SK-N-SH (cell line): ENCODE measurements around the gene TBC1D3B. TPM values are rescaled to one million over a fixed set of nuclear protein-coding genes. Genes with fewer than 3 reads are reported as not detected.

Source experiments
- CTCF ChIA-PET: fragments of 300-600, 350-600 bp; formaldehyde crosslinking; extraction: SDS; loops from one replicate; lab custom pipeline; 2021; lab: Yijun Ruan, JAX
- POLR2A ChIA-PET: fragments of 350-600 bp; sonication (Branson Sonifier 250); formaldehyde crosslinking; extraction: SDS; loops from one replicate; lab custom pipeline; 2020; ENCODE audit warnings: antibody characterized with exemption, inconsistent platforms; lab: Yijun Ruan, JAX
- DNase-seq: peaks from one replicate; pipeline ENCODE4 v3.0.0; 2012
- H2AFZ ChIP-seq: fragments of 200-600 bp; sonication (generic); 2 replicates; pipeline ENCODE4 v1.8.1; 2016; ENCODE audit warnings: antibody characterized with exemption, mild to moderate bottlenecking, low read depth
- H3F3A ChIP-seq: fragments of 200-600 bp; sonication (generic); replicated peaks from 2 replicates; pipeline ENCODE3; 2016; ENCODE audit warnings: antibody characterized with exemption, mild to moderate bottlenecking; ENCODE audit not compliant: insufficient read depth
- H3K27ac ChIP-seq, 2 experiments: fragments of 200-500 bp in 1 of 2; fragments of 200-600 bp in 1 of 2; sonication (Bioruptor generic) in 1 of 2; sonication (generic), shearing (Covaris generic) in 1 of 2; 2 replicates each; pipeline versions ENCODE4 v1.5.1 to v1.6.1; 2014 to 2016; ENCODE audit warnings: low read depth in 2 of 2, inconsistent platforms in 1 of 2, low read length in 1 of 2, mild to moderate bottlenecking in 1 of 2, mixed read lengths in 1 of 2
- H3K27me3 ChIP-seq: fragments of 200-600 bp; sonication (generic), shearing (Covaris generic); 2 replicates; pipeline ENCODE4 v1.6.1; 2016; ENCODE audit warnings: mixed run types; ENCODE audit not compliant: insufficient read depth
- H3K36me3 ChIP-seq, 2 experiments: fragments of 200-500 bp in 1 of 2; fragments of 200-600 bp in 1 of 2; sonication (Bioruptor generic) in 1 of 2; sonication (generic) in 1 of 2; replicated peaks in 1 of 2; 2 replicates each; pipeline versions ENCODE3 to v1.5.1; 2014 to 2016; ENCODE audit warnings: low read length in 1 of 2, mild to moderate bottlenecking in 1 of 2; ENCODE audit not compliant: insufficient read depth in 2 of 2, control insufficient read depth in 1 of 2
- H3K4me1 ChIP-seq, 2 experiments: fragments of 200-500 bp in 1 of 2; fragments of 200-600 bp in 1 of 2; sonication (Bioruptor generic) in 1 of 2; sonication (generic), shearing (Covaris generic) in 1 of 2; 2 replicates each; pipeline versions ENCODE4 v1.5.1 to v1.6.1; 2014 to 2016; ENCODE audit warnings: low read depth in 1 of 2, low read length in 1 of 2, mixed run types in 1 of 2; ENCODE audit not compliant: insufficient read depth in 2 of 2, control insufficient read depth in 1 of 2
- H3K4me2 ChIP-seq: fragments of 200-600 bp; sonication (generic), shearing (Covaris generic); 2 replicates; pipeline ENCODE4 v1.6.1; 2017; ENCODE audit warnings: mixed run types
- H3K4me3 ChIP-seq, 2 experiments: fragments of 200-500 bp in 1 of 2; fragments of 200-600 bp in 1 of 2; sonication (Bioruptor generic) in 1 of 2; sonication (generic), shearing (Covaris generic) in 1 of 2; 2 replicates each; pipeline versions ENCODE4 v1.5.1 to v1.8.1; 2014 to 2016; ENCODE audit warnings: low read depth in 2 of 2, inconsistent platforms in 1 of 2, low read length in 1 of 2, mild to moderate bottlenecking in 1 of 2, mixed read lengths in 1 of 2, moderate library complexity in 1 of 2
- H3K79me2 ChIP-seq: fragments of 200-600 bp; sonication (generic); 2 replicates; pipeline ENCODE4 v1.8.1; 2017; ENCODE audit warnings: mild to moderate bottlenecking; ENCODE audit not compliant: insufficient read depth
- H3K9ac ChIP-seq: fragments of 200-600 bp; sonication (generic); 2 replicates; pipeline ENCODE4 v1.6.1; 2017; ENCODE audit warnings: mixed run types
- H3K9me2 ChIP-seq: fragments of 200-600 bp; sonication (generic); 2 replicates; pipeline ENCODE4 v1.6.1; 2017; ENCODE audit warnings: mixed run types
- H3K9me3 ChIP-seq: fragments of 200-600 bp; sonication (generic); 2 replicates; pipeline ENCODE4 v1.6.1; 2017; ENCODE audit warnings: mixed run types, mild to moderate bottlenecking, moderate library complexity
- H4K20me1 ChIP-seq: fragments of 200-600 bp; sonication (generic); 2 replicates; pipeline ENCODE4 v1.6.1; 2017; ENCODE audit warnings: mild to moderate bottlenecking, mixed run types; ENCODE audit not compliant: insufficient read depth
- CHD2 ChIP-seq: fragments of 150-350 bp; IDR thresholded peaks from 2 replicates; pipeline ENCODE4 v1.6.1; 2018; ENCODE audit warnings: low read length; ENCODE audit not compliant: partially characterized antibody
- ELF1 ChIP-seq: IDR thresholded peaks from 2 replicates; pipeline ENCODE4 v1.4.0; 2012
- EP300 ChIP-seq, 2 experiments: IDR thresholded peaks; 2 replicates each; pipeline versions ENCODE4 v1.4.0 to v1.6.1; 2012; ENCODE audit warnings: borderline replicate concordance in 1 of 2, low read depth in 1 of 2, low read length in 1 of 2
- FOSL2 ChIP-seq: IDR thresholded peaks from 2 replicates; pipeline ENCODE4 v1.4.0; 2012; ENCODE audit warnings: low read depth, mild to moderate bottlenecking, moderate library complexity, borderline replicate concordance
- FOXJ3 ChIP-seq: sonication (generic); formaldehyde crosslinking; IDR thresholded peaks from 2 replicates; pipeline ENCODE4 v1.5.1; 2020; ENCODE audit warnings: mild to moderate bottlenecking, missing genetic modification reagents
- JUND ChIP-seq: IDR thresholded peaks from 2 replicates; pipeline ENCODE4 v1.4.0; 2012
- MXI1 ChIP-seq: IDR thresholded peaks from 2 replicates; pipeline ENCODE4 v1.6.1; 2012; ENCODE audit warnings: mild to moderate bottlenecking, low read depth, low read length, improper control_type of control experiment
- POLR2AphosphoS5 ChIP-seq: IDR thresholded peaks from 2 replicates; pipeline ENCODE4 v1.6.1; 2012; ENCODE audit warnings: low read depth, low read length
- RCOR1 ChIP-seq: fragments of 150-350 bp; IDR thresholded peaks from 2 replicates; pipeline ENCODE4 v1.6.1; 2017; ENCODE audit warnings: antibody characterized with exemption, low read length
- SMC3 ChIP-seq: IDR thresholded peaks from 2 replicates; pipeline ENCODE4 v1.6.1; 2012; ENCODE audit warnings: low read depth, low read length, improper control_type of control experiment
- TAF1 ChIP-seq: IDR thresholded peaks from 2 replicates; pipeline ENCODE4 v1.6.1; 2012; ENCODE audit warnings: low read depth, mild to moderate bottlenecking, low read length, moderate library complexity, borderline replicate concordance
- TCF12 ChIP-seq: IDR thresholded peaks from 2 replicates; pipeline ENCODE4 v1.4.0; 2012
- USF2 ChIP-seq: fragments of 150-350 bp; IDR thresholded peaks from 2 replicates; pipeline ENCODE4 v1.6.1; 2017; ENCODE audit warnings: antibody characterized with exemption, low read length, low read depth, borderline replicate concordance
- YY1 ChIP-seq: IDR thresholded peaks from 2 replicates; pipeline ENCODE4 v1.4.0; 2012; ENCODE audit warnings: low read depth, mild to moderate bottlenecking
- WGBS: methylation state at CpG from one replicate; pipeline ENCODE4 v1.1.6; 2017; ENCODE audit warnings: low lambda C conversion rate; 5-methylcytosine and 5-hydroxymethylcytosine counted together
- polyA plus RNA-seq, 3 experiments: library from polyadenylated mRNA; depleted of rRNA; stranded (reverse); fragments of >200 nt; gene quantifications; 2 replicates each; pipeline ENCODE4 v1.2.3, GENCODE V29; 2012
- TF ChIP-seq, protein P1 (sequence below): IDR thresholded peaks from 2 replicates; pipeline ENCODE4 v1.4.0; 2012; ENCODE audit warnings: low read depth, borderline replicate concordance

TBC1D3B gene
- polyA plus RNA-seq, 1 of the 3 experiments (the other 2 are of a cell fraction) = 3.7 TPM

GRCh38 chr17:36132421-36132831 lies 44.0 kb downstream of the TBC1D3B start:
- DNase-seq = no peak
- WGBS = 9% methylated on average over 2 of the region's 2 CpGs
- POLR2A ChIA-PET = interaction anchor here (0.6 kb wide), 1 partner anchor 55 kb away, joined by 3 read pairs; no protein-coding TSS in a partner anchor

GRCh38 chr17:36131931-36132330 lies 44.5 kb downstream of the TBC1D3B start:
- Histone ChIP-seq H3K9me3 (no peaks in the 10 kb centered on the region), H3K4me2 (no peak overlapping the region), H3K27ac (no peak overlapping the region)
- TF ChIP-seq POLR2AphosphoS5 (no peak), FOSL2 (no peak), RCOR1 (no peak), SMC3 (no peak), EP300 (IDR thresholded peaks at IDR 0.05; ENCODE audit: borderline replicate concordance in 1 of 2, low read depth in 1 of 2, low read length in 1 of 2) (no peak), FOXJ3 (no peak), TAF1 (no peak), MXI1 (no peak), TCF12 (no peak)
- TF ChIP-seq, protein P1, sequence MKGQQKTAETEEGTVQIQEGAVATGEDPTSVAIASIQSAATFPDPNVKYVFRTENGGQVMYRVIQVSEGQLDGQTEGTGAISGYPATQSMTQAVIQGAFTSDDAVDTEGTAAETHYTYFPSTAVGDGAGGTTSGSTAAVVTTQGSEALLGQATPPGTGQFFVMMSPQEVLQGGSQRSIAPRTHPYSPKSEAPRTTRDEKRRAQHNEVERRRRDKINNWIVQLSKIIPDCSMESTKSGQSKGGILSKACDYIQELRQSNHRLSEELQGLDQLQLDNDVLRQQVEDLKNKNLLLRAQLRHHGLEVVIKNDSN = no peak
- TF ChIP-seq, all 33 proteins: peak for 0
- Histone ChIP-seq H3K9me2 (no peaks in the 10 kb centered on the region), H3F3A (no peaks in the 10 kb centered on the region), H3K4me1 (no peaks in the 10 kb centered on the region), H3K9ac (no peak overlapping the region), H2AFZ (no peak overlapping the region), H3K27me3 (no peaks in the 10 kb centered on the region), H3K4me3 (no peak overlapping the region), H4K20me1 (no peaks in the 10 kb centered on the region), H3K79me2 (no peaks in the 10 kb centered on the region), H3K36me3 (no peaks in the 10 kb centered on the region)
- CTCF ChIA-PET = interaction anchor here (0.6 to 3.0 kb wide), 4 partner anchors 13 to 156 kb away, joined by 3 to 15 read pairs (median 4); no protein-coding TSS in a partner anchor
- POLR2A ChIA-PET = no interaction called here
- WGBS = 11% methylated on average over 3 of the region's 3 CpGs
- no peak for DNase-seq

More at GRCh38 chr17:36132421-36132831, 44.0 kb downstream of the TBC1D3B start:
- TF ChIP-seq TAF1 (no peak), CHD2 (no peak), YY1 (no peak), TCF12 (no peak), ELF1 (no peak), USF2 (no peak), JUND (no peak), POLR2AphosphoS5 (no peak)
- no peak overlapping the region for H3K4me2 ChIP-seq
- CTCF ChIA-PET = interaction anchor here (0.9 to 3.0 kb wide), 3 partner anchors 17 to 156 kb away, joined by 3 to 15 read pairs (median 3); no protein-coding TSS in a partner anchor
- no peaks in the 10 kb centered on the region for H3K27me3 ChIP-seq
- H4K20me1 ChIP-seq = no peaks in the 10 kb centered on the region
- no peaks in the 10 kb centered on the region for H3K9me3 ChIP-seq
- H3F3A ChIP-seq = no peaks in the 10 kb centered on the region
- H3K4me3 ChIP-seq = no peak overlapping the region
- H3K27ac ChIP-seq = no peak overlapping the region
- no peaks in the 10 kb centered on the region for H3K36me3 ChIP-seq
- no peak overlapping the region for H3K9ac ChIP-seq
- no peaks in the 10 kb centered on the region for H3K9me2 ChIP-seq
- no peak overlapping the region for H2AFZ ChIP-seq
- no peaks in the 10 kb centered on the region for H3K79me2 ChIP-seq
- no peaks in the 10 kb centered on the region for H3K4me1 ChIP-seq
